Astrocyte (in vitro differentiated cells and primary cell): ENCODE data around the gene RNF43. TPM values are rescaled to one million over a fixed set of nuclear protein-coding genes. Genes with fewer than 3 reads are reported as not detected.

ENCODE experiments used
- DNase-seq: peaks from one replicate; pipeline ENCODE4 v3.0.0-alpha.2; 2010; ENCODE audit warnings: low read depth
- FAIRE-seq: peaks from 2 replicates; lab custom pipeline; 2011; peaks lifted over from hg19 to GRCh38; lab: Jason Lieb, UNC
- H2AFZ ChIP-seq: 2 replicates; pipeline ENCODE4 v1.6.0; 2012; ENCODE audit warnings: low read depth, low read length, inconsistent platforms
- H3K27ac ChIP-seq: 2 replicates; pipeline ENCODE4 v1.5.1; 2011; ENCODE audit warnings: low read depth, low read length, inconsistent platforms
- H3K27me3 ChIP-seq: 2 replicates; pipeline ENCODE4 v1.6.0; 2011; ENCODE audit warnings: low read length, inconsistent platforms; ENCODE audit not compliant: insufficient read depth
- H3K36me3 ChIP-seq: 2 replicates; pipeline ENCODE4 v1.5.1; 2011; ENCODE audit warnings: low read length, inconsistent platforms; ENCODE audit not compliant: insufficient read depth
- H3K4me1 ChIP-seq: 2 replicates; pipeline ENCODE4 v1.5.1; 2011; ENCODE audit warnings: low read length, inconsistent platforms; ENCODE audit not compliant: insufficient read depth
- H3K4me2 ChIP-seq: 2 replicates; pipeline ENCODE4 v1.6.0; 2012; ENCODE audit warnings: low read length, inconsistent platforms
- H3K4me3 ChIP-seq: 2 replicates; pipeline ENCODE4 v1.5.1; 2011; ENCODE audit warnings: low read depth, mild to moderate bottlenecking, low read length, inconsistent platforms; ENCODE audit not compliant: insufficient read depth
- H3K79me2 ChIP-seq: 2 replicates; pipeline ENCODE4 v1.6.0; 2012; ENCODE audit warnings: mild to moderate bottlenecking, low read length, inconsistent platforms; ENCODE audit not compliant: insufficient read depth
- H3K9ac ChIP-seq: 2 replicates; pipeline ENCODE4 v1.6.0; 2012; ENCODE audit warnings: mild to moderate bottlenecking, low read length, inconsistent platforms
- H3K9me3 ChIP-seq: 2 replicates; pipeline ENCODE4 v1.5.1; 2012; ENCODE audit warnings: low read depth, mild to moderate bottlenecking, low read length, inconsistent platforms; ENCODE audit not compliant: insufficient read depth
- H4K20me1 ChIP-seq: 2 replicates; pipeline ENCODE4 v1.6.0; 2012; ENCODE audit warnings: low read length, inconsistent platforms; ENCODE audit not compliant: insufficient read depth
- H3K27ac Mint-ChIP-seq: one replicate; pipeline ENCODE4 v1.8.0; 2021; ENCODE audit warnings: mild to moderate bottlenecking, mixed read lengths; ENCODE audit not compliant: unreplicated experiment
- H3K27me3 Mint-ChIP-seq: one replicate; pipeline ENCODE4 v1.8.0; 2021; ENCODE audit warnings: low read depth, mixed read lengths; ENCODE audit not compliant: unreplicated experiment
- H3K36me3 Mint-ChIP-seq: one replicate; pipeline ENCODE4 v1.8.0; 2021; ENCODE audit warnings: low read depth, mixed read lengths; ENCODE audit not compliant: unreplicated experiment
- H3K4me1 Mint-ChIP-seq: one replicate; pipeline ENCODE4 v1.8.0; 2021; ENCODE audit warnings: low read depth, mixed read lengths; ENCODE audit not compliant: unreplicated experiment
- H3K4me3 Mint-ChIP-seq: one replicate; pipeline ENCODE4 v1.8.0; 2021; ENCODE audit warnings: mild to moderate bottlenecking, moderate library complexity, mixed read lengths; ENCODE audit not compliant: unreplicated experiment
- H3K9me3 Mint-ChIP-seq: one replicate; pipeline ENCODE4 v1.8.0; 2021; ENCODE audit warnings: mild to moderate bottlenecking, mixed read lengths; ENCODE audit not compliant: unreplicated experiment
- EZH2 ChIP-seq: IDR thresholded peaks from 2 replicates; pipeline ENCODE4 v1.6.1; 2012; ENCODE audit warnings: mild to moderate bottlenecking, low read length, inconsistent platforms; ENCODE audit not compliant: insufficient read depth
- total RNA-seq: library from RNA; stranded (reverse); gene quantifications from 2 replicates; pipeline ENCODE4 v1.2.1, GENCODE V29; 2021
- TF ChIP-seq, protein P1 (sequence below): IDR thresholded peaks from 2 replicates; pipeline ENCODE4 v1.5.1; 2011; ENCODE audit warnings: low read depth, mild to moderate bottlenecking, inconsistent platforms, low read length, moderate library complexity; ENCODE audit not compliant: insufficient read depth

Gene RNF43
- total RNA-seq, 1 donor from 2014 or later: 1.2 TPM

GRCh38 chr17:58390884-58391283 is 26.4 kb downstream of the RNF43 start:
- TF ChIP-seq EZH2: no peak
- TF ChIP-seq, protein P1, sequence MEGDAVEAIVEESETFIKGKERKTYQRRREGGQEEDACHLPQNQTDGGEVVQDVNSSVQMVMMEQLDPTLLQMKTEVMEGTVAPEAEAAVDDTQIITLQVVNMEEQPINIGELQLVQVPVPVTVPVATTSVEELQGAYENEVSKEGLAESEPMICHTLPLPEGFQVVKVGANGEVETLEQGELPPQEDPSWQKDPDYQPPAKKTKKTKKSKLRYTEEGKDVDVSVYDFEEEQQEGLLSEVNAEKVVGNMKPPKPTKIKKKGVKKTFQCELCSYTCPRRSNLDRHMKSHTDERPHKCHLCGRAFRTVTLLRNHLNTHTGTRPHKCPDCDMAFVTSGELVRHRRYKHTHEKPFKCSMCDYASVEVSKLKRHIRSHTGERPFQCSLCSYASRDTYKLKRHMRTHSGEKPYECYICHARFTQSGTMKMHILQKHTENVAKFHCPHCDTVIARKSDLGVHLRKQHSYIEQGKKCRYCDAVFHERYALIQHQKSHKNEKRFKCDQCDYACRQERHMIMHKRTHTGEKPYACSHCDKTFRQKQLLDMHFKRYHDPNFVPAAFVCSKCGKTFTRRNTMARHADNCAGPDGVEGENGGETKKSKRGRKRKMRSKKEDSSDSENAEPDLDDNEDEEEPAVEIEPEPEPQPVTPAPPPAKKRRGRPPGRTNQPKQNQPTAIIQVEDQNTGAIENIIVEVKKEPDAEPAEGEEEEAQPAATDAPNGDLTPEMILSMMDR: no peak
- Histone ChIP-seq H3K27me3 (peaks cover 40% of the 10 kb centered on the region), H3K27ac (no peak overlapping the region), H3K4me3 (no peak overlapping the region), H3K4me1 (peaks cover 6% of the 10 kb centered on the region), H3K79me2 (no peaks in the 10 kb centered on the region), H2AFZ (no peak overlapping the region), H4K20me1 (no peaks in the 10 kb centered on the region), H3K36me3 (no peaks in the 10 kb centered on the region), H3K9ac (no peak overlapping the region), H3K4me2 (no peak overlapping the region), H3K9me3 (no peaks in the 10 kb centered on the region)
- no peak overlapping the region for H3K4me3 Mint-ChIP-seq
- DNase-seq: no peak
- no peaks in the 10 kb centered on the region for H3K9me3 Mint-ChIP-seq
- peaks cover 13% of the 10 kb centered on the region for H3K4me1 Mint-ChIP-seq
- peaks cover 3% of the 10 kb centered on the region for H3K27me3 Mint-ChIP-seq
- H3K36me3 Mint-ChIP-seq: no peaks in the 10 kb centered on the region
- no peak for FAIRE-seq
- no peak overlapping the region for H3K27ac Mint-ChIP-seq

DNA sequence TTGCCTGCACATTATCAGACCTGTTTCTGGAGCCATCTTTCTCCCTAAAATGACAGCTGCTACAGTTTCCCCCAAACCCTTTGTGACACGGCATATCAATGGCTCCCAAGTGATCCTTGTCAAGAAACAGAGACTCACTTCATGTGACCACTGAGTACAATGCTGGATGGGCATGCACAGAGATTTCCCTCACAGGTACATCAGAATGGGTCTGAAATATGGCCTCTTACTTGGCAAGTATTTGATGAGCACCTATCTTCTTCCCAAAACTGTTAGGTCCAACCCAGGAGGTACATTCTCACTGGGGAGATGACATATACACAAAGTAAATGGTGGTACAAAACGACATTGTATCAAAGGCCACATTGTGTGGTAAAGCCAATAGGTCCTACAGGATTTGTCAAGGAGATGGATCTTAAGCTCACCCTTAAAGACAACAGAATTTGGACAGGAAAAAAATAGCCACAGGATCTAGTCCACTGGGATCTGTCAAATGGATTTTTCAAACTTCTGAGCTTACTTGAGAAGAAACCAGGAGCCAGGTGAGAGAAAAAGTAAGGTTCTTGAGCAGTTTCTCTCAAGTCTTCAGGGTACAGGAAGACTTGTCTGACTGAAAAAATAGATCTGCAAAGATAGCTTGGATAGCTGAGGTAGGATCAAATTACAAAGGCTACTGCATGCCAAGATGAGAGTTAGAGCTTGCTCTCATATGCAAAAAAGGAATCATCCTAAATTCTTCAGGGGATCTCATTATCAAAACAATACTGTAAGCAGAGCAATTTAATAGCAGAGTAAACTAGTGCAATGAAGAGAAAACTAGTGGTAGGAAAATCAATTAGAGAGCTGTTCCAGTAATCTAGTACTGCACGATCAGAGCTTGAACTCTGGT is 28.8 kb downstream of the RNF43 start:
- no peak overlapping the region for H3K27ac ChIP-seq
- peaks cover 15% of the 10 kb centered on the region for H3K4me1 Mint-ChIP-seq
- H2AFZ ChIP-seq: no peak overlapping the region
- H3K4me1 ChIP-seq: peaks cover 6% of the 10 kb centered on the region
- no peak for TF ChIP-seq EZH2
- TF ChIP-seq, protein P1: no peak
- H3K36me3 ChIP-seq: no peaks in the 10 kb centered on the region
- H3K27me3 ChIP-seq: peaks cover 25% of the 10 kb centered on the region
- no peak for DNase-seq
- H3K4me3 ChIP-seq: no peak overlapping the region
- no peaks in the 10 kb centered on the region for H3K9me3 Mint-ChIP-seq
- no peaks in the 10 kb centered on the region for H3K9me3 ChIP-seq
- no peak for FAIRE-seq
- H3K27ac Mint-ChIP-seq: no peak overlapping the region
- no peaks in the 10 kb centered on the region for H3K36me3 Mint-ChIP-seq
- no peak overlapping the region for H3K4me3 Mint-ChIP-seq
- no peak overlapping the region for H3K9ac ChIP-seq
- H3K4me2 ChIP-seq: no peak overlapping the region
- H3K79me2 ChIP-seq: no peaks in the 10 kb centered on the region
- H3K27me3 Mint-ChIP-seq: peaks cover 2% of the 10 kb centered on the region
- H4K20me1 ChIP-seq: no peaks in the 10 kb centered on the region

DNA sequence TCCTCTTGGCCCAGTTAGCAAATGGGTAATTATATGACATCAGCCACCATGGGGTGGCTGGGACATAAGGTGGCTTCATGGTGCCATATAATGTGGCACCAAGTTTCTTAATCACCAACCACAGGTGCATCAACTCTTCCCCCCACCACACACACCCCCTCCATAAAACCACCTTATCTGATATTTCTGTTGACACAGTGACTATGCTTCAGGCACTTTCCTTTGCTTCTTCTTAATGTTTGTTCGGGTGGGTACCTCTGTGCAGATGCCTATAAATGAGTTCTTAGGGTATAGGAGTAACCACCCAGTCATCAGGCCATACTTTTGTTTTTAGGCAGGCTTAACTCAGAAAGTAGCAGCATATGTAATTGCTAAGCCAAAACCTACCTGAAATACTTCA is 29.5 kb downstream of the RNF43 start:
- H3K4me3 Mint-ChIP-seq: no peak overlapping the region
- Histone ChIP-seq H3K4me1 (peaks cover 6% of the 10 kb centered on the region), H3K27me3 (peaks cover 25% of the 10 kb centered on the region), H3K4me3 (no peak overlapping the region), H3K36me3 (no peaks in the 10 kb centered on the region), H2AFZ (no peak overlapping the region), H3K9me3 (no peaks in the 10 kb centered on the region), H3K79me2 (no peaks in the 10 kb centered on the region), H3K27ac (no peak overlapping the region), H3K9ac (no peak overlapping the region), H3K4me2 (no peak overlapping the region), H4K20me1 (no peaks in the 10 kb centered on the region)
- peaks cover 2% of the 10 kb centered on the region for H3K27me3 Mint-ChIP-seq
- H3K9me3 Mint-ChIP-seq: no peaks in the 10 kb centered on the region
- H3K27ac Mint-ChIP-seq: no peak overlapping the region
- H3K36me3 Mint-ChIP-seq: no peaks in the 10 kb centered on the region
- no peak for TF ChIP-seq EZH2
- TF ChIP-seq, protein P1: no peak
- FAIRE-seq: no peak
- no peak for DNase-seq
- H3K4me1 Mint-ChIP-seq: peaks cover 15% of the 10 kb centered on the region
